IPS-18c (cell line): ENCODE data around the gene HCN2.
A peak's percentile ranks its signal among the peaks of the same experiment; 100 is the strongest.

ENCODE experiments used
- H3K4me3 ChIP-seq: 2 replicates; pipeline ENCODE4 v1.7.0; 2013; ENCODE audit warnings: low read depth, mild to moderate bottlenecking, low read length, moderate library complexity; ENCODE audit not compliant: insufficient read depth
- H3K9me3 ChIP-seq: one replicate; pipeline ENCODE4 v1.6.1; 2013; ENCODE audit warnings: mild to moderate bottlenecking, low read length, moderate library complexity; ENCODE audit not compliant: control insufficient read depth, insufficient read depth

Gene HCN2

DNA sequence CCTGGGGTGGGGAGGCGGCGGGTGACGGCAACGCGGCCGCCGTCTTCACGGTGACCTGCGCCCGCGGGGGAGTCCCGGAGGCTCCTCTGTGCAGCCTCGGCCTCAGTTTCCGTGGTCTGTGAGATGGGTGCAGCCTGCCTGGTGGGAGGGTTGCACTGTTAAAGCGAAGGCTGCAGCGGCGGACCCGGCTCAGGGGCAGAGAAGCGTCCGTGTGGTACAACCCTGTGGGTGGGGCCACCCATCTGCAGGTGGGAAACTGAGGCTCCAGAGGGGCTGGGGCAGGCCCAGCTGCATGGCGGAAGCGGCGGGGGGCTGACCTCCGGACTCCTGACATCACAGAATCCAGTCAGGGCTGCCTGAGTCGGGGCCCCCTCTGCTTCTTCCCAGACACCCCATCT lies 50.5 kb downstream of the HCN2 start:
- Histone ChIP-seq H3K9me3 (no peaks in the 10 kb centered on the region), H3K4me3 (peak overlapping the region; percentile 38; the same call in 1 of the 2 replicates)

GRCh38 chr19:640606-641189 lies 51.0 kb downstream of the HCN2 start:
- no peaks in the 10 kb centered on the region for H3K9me3 ChIP-seq

DNA sequence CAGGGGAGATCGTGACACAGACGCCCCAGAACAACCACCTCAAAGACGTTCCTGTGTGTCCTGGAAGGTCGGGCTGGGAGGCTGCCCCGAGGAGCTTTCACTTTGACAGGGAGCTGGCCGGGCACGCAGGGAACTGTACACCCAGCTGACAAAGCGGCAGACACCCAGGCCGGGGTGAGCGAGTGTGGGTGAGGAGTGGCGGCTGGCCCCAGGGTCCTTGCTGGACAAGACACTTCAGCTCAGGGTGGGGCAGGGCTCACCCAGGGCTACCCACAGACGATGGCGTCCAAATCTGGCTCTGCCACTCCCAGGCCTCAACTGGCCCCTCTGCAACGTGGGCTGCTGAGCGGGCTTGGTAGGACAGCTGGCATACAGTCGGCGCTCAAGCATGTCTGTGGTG lies 52.0 kb downstream of the HCN2 start:
- no peaks in the 10 kb centered on the region for H3K9me3 ChIP-seq
- H3K4me3 ChIP-seq: no peak overlapping the region

More at GRCh38 chr19:640606-641189, 51.0 kb downstream of the HCN2 start:
- H3K4me3 ChIP-seq: no peak overlapping the region

DNA sequence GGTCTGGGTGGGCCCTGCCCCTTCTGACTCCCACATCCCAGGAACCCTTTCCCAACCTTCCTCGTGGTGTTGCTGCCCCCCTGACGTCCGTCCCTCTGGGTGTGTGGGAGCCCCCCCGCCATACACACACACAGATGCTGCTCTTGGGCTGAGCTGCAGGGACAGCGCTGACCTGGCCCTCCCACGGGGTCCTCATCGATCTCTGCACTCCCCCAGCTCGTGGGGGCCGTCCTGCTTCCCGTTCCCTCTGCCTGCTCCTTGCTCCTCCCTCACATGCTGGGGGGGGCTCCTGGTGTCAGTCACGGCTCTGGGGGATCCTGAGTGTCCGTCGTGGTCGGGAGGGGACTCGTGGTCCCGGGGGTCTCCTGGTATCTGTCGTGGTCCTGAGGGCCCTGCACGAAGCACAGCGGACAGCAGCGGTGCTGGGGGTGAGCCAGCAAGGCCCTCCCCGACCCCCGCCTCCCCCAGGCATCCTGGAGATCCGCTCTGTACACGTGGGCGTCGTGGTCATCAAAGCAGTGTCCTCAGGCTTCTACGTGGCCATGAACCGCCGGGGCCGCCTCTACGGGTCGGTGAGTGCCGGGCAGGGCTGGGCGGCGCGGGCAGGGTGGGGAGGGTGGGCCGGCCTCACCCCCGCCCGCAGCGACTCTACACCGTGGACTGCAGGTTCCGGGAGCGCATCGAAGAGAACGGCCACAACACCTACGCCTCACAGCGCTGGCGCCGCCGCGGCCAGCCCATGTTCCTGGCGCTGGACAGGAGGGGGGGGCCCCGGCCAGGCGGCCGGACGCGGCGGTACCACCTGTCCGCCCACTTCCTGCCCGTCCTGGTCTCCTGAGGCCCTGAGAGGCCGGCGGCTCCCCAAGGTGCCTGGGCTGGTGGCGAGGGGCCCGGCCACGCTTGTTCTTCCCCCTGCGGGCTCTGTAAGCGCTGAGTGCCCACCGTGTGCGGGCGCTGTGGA lies 53.4 kb downstream of the HCN2 start:
- H3K9me3 ChIP-seq: no peaks in the 10 kb centered on the region
- no peak overlapping the region for H3K4me3 ChIP-seq

DNA sequence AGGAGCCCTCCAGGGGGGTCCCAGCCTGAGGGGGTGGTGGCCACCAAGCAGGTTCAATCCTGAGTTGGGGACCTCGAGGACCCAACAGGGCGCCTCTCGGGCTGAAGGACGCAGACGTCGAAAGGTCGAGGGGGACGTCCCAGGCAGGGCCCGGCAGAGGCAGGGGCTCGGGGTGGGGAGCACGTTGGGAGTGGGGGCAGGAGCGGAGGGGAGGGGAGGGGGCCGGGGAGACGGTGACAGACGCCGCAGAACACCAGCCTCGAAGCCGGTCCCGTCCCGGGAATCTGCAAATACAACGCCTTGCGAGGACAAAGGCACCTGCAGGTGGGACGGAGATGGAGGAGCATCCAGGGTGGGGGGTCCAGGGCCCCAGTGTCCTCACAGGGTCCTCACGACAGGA lies 54.1 kb downstream of the HCN2 start:
- no peak overlapping the region for H3K4me3 ChIP-seq
- no peaks in the 10 kb centered on the region for H3K9me3 ChIP-seq

GRCh38 chr19:644363-644762 lies 54.7 kb downstream of the HCN2 start:
- no peaks in the 10 kb centered on the region for H3K9me3 ChIP-seq
- H3K4me3 ChIP-seq: no peak overlapping the region

DNA sequence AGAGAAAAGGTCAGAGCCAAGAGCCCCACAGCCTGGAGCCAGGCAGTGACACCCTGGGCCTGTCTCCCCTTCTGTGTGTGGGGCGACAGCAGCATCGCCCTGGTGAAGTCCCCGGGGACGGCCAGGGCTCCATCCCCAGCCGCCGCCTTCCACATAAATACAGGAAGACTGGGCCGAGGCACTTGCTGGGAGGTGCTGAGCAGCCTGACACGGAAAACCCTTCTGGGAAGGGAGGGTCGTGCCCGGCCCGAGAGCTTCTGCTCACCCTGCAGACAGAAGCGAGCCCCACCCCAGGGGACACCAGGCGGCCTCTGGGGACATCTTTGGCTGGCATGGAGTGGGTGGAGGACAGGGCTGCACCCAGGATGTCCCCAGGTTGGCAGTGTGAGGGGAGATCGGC lies 55.1 kb downstream of the HCN2 start:
- Histone ChIP-seq H3K9me3 (no peaks in the 10 kb centered on the region), H3K4me3 (no peak overlapping the region)

- Histone ChIP-seq H3K9me3 (no peaks in the 10 kb centered on the region), H3K4me3 (no peak overlapping the region)
These were observed 56.5 kb downstream of the HCN2 start for GRCh38 chr19:645912-646778.

- Histone ChIP-seq H3K4me3 (no peak overlapping the region), H3K9me3 (no peaks in the 10 kb centered on the region)
These were observed 57.3 kb downstream of the HCN2 start for GRCh38 chr19:646779-647565.

DNA sequence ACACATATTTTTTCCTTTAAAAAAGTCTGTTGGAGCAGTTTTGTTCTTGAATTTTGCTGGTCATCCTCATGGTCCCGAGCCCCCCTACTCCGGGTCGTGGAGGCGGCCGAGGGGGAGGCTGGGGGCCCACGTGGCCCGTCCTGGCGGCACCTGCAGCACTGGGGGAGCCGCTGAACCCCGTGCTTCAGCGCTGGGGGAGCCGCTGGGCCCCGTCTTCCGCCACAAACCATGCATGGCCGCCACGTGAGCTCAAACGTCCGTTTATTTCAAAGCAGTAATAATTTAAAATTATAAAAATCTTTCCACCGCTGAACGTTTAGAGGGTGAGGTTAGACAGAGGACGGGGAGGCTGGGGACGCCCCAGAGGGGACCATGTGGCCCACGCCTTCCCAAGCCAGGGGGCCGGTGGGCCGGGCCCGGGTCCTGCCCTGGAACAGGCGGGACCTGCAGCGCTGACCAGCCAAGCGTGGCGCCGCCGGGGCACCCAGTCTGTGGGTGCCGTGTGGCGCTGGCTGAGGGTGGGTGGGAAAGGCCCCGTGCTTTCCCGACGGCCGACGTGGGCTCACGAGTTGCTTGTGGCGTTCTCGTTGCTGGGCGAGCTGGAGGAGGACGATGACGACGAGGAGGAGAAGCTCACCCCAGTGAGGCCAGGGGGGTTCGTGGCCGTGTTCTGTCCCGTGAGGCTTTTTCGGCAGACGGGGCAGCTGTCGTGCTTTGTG lies 58.0 kb downstream of the HCN2 start:
- H3K4me3 ChIP-seq: no peak overlapping the region

DNA sequence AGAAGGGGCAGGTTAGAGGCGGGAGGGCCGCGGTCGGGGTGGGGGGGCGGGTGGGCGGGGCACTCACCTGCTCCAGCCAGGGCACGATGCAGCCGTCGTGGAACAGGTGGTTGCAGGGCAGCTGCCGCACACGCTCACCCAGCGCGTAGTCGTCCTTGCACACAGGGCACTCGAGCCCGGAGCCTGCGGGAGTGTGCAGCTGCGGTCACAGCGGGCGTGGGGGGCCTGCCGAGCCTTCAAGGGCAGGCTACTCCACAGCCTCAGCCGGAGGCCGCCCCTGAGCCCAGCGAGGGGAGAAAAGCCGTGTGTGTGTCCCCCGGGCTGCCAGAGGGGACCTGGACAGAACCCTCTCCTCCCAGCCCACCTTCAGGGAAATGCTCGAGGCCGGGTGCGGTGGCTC lies 58.6 kb downstream of the HCN2 start:
- H3K4me3 ChIP-seq: no peak overlapping the region
- no peaks in the 10 kb centered on the region for H3K9me3 ChIP-seq

More for the DNA sequence above, 58.0 kb downstream of the HCN2 start:
- no peaks in the 10 kb centered on the region for H3K9me3 ChIP-seq

GRCh38 chr19:648904-649801 lies 59.5 kb downstream of the HCN2 start:
- Histone ChIP-seq H3K4me3 (no peak overlapping the region), H3K9me3 (no peaks in the 10 kb centered on the region)

DNA sequence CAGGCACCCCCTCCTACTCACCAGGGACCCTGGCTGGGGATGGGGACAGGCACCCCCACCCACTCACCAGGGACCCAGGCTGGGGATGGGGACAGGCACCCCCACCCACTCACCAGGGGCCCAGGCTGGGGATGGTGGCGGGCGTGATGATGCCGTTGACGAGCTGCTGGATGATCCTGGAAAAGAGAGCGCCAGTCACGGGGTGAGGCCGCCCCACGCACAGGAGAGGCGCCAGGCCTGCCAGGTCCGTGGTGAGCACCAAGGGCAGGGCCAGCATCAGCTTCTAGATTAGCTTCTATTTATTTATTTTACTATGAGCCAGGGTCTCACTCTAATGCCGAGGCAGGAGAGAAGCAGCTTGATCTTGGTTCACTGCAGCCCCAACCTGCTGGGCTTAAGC lies 60.4 kb downstream of the HCN2 start:
- Histone ChIP-seq H3K9me3 (no peaks in the 10 kb centered on the region), H3K4me3 (no peak overlapping the region)

DNA sequence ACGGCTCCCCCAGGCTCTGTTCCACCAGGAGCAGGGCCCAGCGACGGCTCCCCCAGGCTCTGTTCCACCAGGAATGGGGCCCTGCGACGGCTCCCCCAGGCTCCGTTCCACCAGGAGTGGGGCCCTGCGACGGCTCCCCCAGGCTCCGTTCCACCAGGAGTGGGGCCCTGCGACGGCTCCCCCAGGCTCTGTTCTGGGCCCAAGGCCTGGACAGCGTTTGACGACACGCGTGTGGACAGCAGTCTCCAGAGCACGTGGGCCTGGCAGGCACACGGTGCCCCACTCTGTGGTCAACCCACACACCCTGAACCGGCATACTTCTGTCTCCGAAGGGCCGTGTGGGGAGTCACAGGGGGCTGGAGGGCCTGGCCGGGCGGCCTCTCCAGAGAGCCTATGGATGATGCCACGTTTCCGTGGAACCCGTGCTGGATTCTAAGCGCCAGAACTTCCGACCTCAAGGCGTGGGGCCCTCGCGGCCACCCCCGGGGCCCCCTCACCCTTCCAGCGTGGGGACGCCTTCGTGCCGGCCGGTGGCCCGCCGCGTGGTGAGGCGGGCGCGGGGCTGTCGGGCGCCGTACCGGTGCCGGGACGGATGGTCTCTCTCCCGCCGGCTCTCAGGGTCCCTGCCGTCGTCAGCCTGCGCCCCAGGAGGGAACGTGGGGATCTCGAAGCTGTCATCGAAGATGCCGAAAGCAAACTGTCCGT lies 61.6 kb downstream of the HCN2 start:
- no peak overlapping the region for H3K4me3 ChIP-seq
- no peaks in the 10 kb centered on the region for H3K9me3 ChIP-seq

- H3K4me3 ChIP-seq: no peak overlapping the region
- no peaks in the 10 kb centered on the region for H3K9me3 ChIP-seq
These were observed 62.3 kb downstream of the HCN2 start for GRCh38 chr19:651991-652390.
